22Rv1 (cell line): ENCODE data around the gene TPCN2.

Source experiments
- H3K27ac ChIP-seq: fragments of 450-650 bp; 2 replicates; pipeline ENCODE4 v1.5.1; 2017
- CTCF ChIP-seq: fragments of 450-650 bp; IDR thresholded peaks from 2 replicates; pipeline ENCODE4 v1.5.1; 2017; ENCODE audit warnings: mild to moderate bottlenecking
- ZFX ChIP-seq: fragments of 450-650 bp; IDR thresholded peaks from 2 replicates; pipeline ENCODE4 v1.6.1; 2017; ENCODE audit warnings: antibody characterized with exemption, borderline replicate concordance

Gene TPCN2

GRCh38 chr11:69101792-69102695, 53.3 kb downstream of the TPCN2 start:
- H3K27ac ChIP-seq, result peak overlapping the region; percentile 68
- TF ChIP-seq CTCF, result peak; percentile 18; the same call in 1 of the 2 replicates
- no peak for TF ChIP-seq ZFX

- TF ChIP-seq CTCF (peak; percentile 5; the same call in 1 of the 2 replicates), ZFX (no peak)
- peak overlapping the region; percentile 68 for H3K27ac ChIP-seq
These were observed 54.2 kb downstream of the TPCN2 start for GRCh38 chr11:69102732-69103615.

GRCh38 chr11:69104212-69104855, 55.6 kb downstream of the TPCN2 start:
- TF ChIP-seq CTCF, result no peak
- peak overlapping the region; percentile 68 for H3K27ac ChIP-seq

- peak overlapping the region; percentile 68 for H3K27ac ChIP-seq
- no peak for TF ChIP-seq CTCF
- no peak for TF ChIP-seq ZFX
These were observed 56.2 kb downstream of the TPCN2 start for GRCh38 chr11:69104856-69105395.

GRCh38 chr11:69105461-69106030, 56.8 kb downstream of the TPCN2 start:
- TF ChIP-seq CTCF (no peak), ZFX (no peak)
- peak overlapping the region; percentile 68 for H3K27ac ChIP-seq

GRCh38 chr11:69106031-69106811, 57.5 kb downstream of the TPCN2 start:
- peak overlapping the region; percentile 68 for H3K27ac ChIP-seq
- no peak for TF ChIP-seq CTCF
- TF ChIP-seq ZFX, result no peak
